ENCODE data around the gene GRM1.

GRM1 gene

GRCh38 chr6:146273490-146273889, 244.6 kb downstream of the GRM1 start:
- DNase-seq (ENCODE audit: low spot score) = no peak

- DNase-seq (ENCODE audit: low spot score) = no peak
Measured at GRCh38 chr6:146277142-146277541, 248.3 kb downstream of the GRM1 start.

- no peak for DNase-seq (ENCODE audit: low spot score)
Measured at GRCh38 chr6:146281651-146282362, 252.9 kb downstream of the GRM1 start.

GRCh38 chr6:146282837-146283236, 254.0 kb downstream of the GRM1 start:
- DNase-seq (ENCODE audit: low spot score) = no peak

- DNase-seq (ENCODE audit: low spot score) = no peak
Measured at GRCh38 chr6:146284311-146284710, 255.4 kb downstream of the GRM1 start.

GRCh38 chr6:146286961-146287360, 258.1 kb downstream of the GRM1 start:
- DNase-seq (ENCODE audit: low spot score) = no peak

- DNase-seq (ENCODE audit: low spot score) = no peak
Measured at GRCh38 chr6:146287691-146288369, 259.0 kb downstream of the GRM1 start.

GRCh38 chr6:146289816-146290588, 261.1 kb downstream of the GRM1 start:
- DNase-seq (ENCODE audit: low spot score) = no peak

GRCh38 chr6:146290589-146290901, 261.7 kb downstream of the GRM1 start:
- DNase-seq (ENCODE audit: low spot score) = no peak

GRCh38 chr6:146292506-146292905, 263.6 kb downstream of the GRM1 start:
- no peak for DNase-seq (ENCODE audit: low spot score)

GRCh38 chr6:146295695-146296094, 266.8 kb downstream of the GRM1 start:
- DNase-seq (ENCODE audit: low spot score) = no peak

- no peak for DNase-seq (ENCODE audit: low spot score)
Measured at GRCh38 chr6:146297815-146298214, 269.0 kb downstream of the GRM1 start.

- no peak for DNase-seq (ENCODE audit: low spot score)
Measured at GRCh38 chr6:146300521-146300920, 271.7 kb downstream of the GRM1 start.

GRCh38 chr6:146301764-146302163, 272.9 kb downstream of the GRM1 start:
- DNase-seq (ENCODE audit: low spot score) = no peak

- DNase-seq (ENCODE audit: low spot score) = no peak
Measured at GRCh38 chr6:146302994-146303393, 274.1 kb downstream of the GRM1 start.

GRCh38 chr6:146304181-146304580, 275.3 kb downstream of the GRM1 start:
- no peak for DNase-seq (ENCODE audit: low spot score)

- DNase-seq (ENCODE audit: low spot score) = no peak
Measured at GRCh38 chr6:146305092-146305491, 276.2 kb downstream of the GRM1 start.

GRCh38 chr6:146305951-146306350, 277.1 kb downstream of the GRM1 start:
- no peak for DNase-seq (ENCODE audit: low spot score)

GRCh38 chr6:146310628-146311027, 281.8 kb downstream of the GRM1 start:
- no peak for DNase-seq (ENCODE audit: low spot score)

- DNase-seq (ENCODE audit: low spot score) = no peak
Measured at GRCh38 chr6:146311079-146311478, 282.2 kb downstream of the GRM1 start.

- no peak for DNase-seq (ENCODE audit: low spot score)
Measured at GRCh38 chr6:146312608-146313007, 283.7 kb downstream of the GRM1 start.

GRCh38 chr6:146315381-146316174, 286.7 kb downstream of the GRM1 start:
- DNase-seq (ENCODE audit: low spot score) = no peak

- DNase-seq (ENCODE audit: low spot score) = no peak
Measured at GRCh38 chr6:146316175-146316495, 287.3 kb downstream of the GRM1 start.
